ENCODE measurements around the gene TSPAN5.

DNA sequence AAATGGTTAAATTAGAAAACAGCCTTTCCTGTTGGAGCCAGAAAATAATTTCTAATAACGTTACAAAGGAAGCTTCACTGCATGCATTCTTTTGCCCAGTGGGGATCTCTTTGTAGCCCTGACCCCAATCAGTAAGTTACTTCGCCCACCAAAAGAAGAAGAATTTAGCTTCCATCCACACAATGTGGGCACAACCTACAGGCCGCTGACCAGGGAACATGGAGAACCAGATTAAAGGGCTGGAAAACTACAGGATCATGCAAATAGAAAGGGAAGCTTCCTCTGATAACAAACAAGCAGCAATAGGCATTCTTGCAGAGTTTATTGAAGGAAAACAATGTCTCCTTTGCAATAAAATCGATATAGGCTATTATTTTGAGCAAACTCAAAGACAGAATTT is 21.3 kb upstream of the TSPAN5 start:
- no peak for TF ChIP-seq POLR2A (IDR thresholded peaks at IDR 0.05; ENCODE audit: low read length)
- no peak for TF ChIP-seq GATA1 (IDR thresholded peaks at IDR 0.05; ENCODE audit: low read depth, low read length)
